ENCODE data around the gene GATAD2A. TPM values are rescaled to one million over a fixed set of nuclear protein-coding genes. Genes with fewer than 3 reads are reported as not detected.

The GATAD2A gene
- polyA plus RNA-seq, 1 donor (not counting 4 experiments of a cell fraction or from before 2014, with no cell fraction given): 28.4 TPM

- DNase-seq (ENCODE audit: low read depth, low spot score) (no peak), FAIRE-seq (no peak)
- dilution Hi-C loops (cut with MboI; ENCODE audit: extremely low pct_ligation_motif_present, low sequenced_read_pairs): no loop called here
- no peaks in the 10 kb centered on the region for H3K9me3 ChIP-seq (ENCODE audit: control insufficient read depth, low read depth, low read length)
- no peak overlapping the region for H3K4me2 ChIP-seq (ENCODE audit: control insufficient read depth, extremely low read depth, insufficient read depth, low read depth, low read length)
- no peaks in the 10 kb centered on the region for H4K20me1 ChIP-seq (ENCODE audit: control insufficient read depth, extremely low read depth, insufficient read depth, low read length)
- TF ChIP-seq EZH2 (IDR thresholded peaks at IDR 0.05; ENCODE audit: low read length) (no peak), CTCF (optimal IDR thresholded peaks at IDR 0.05 in 1 of 3, IDR thresholded peaks at IDR 0.05 in 1 of 3, conservative IDR thresholded peaks at IDR 0.05 in 1 of 3; ENCODE audit: extremely low read depth in 1 of 3, insufficient read depth in 2 of 3, low read length in 3 of 3) (no peak)
- no peak overlapping the region for H2AFZ ChIP-seq (ENCODE audit: control insufficient read depth, low read length)
- H3K4me3 ChIP-seq (ENCODE audit: control insufficient read depth in 2 of 3, extremely low read depth in 1 of 3, insufficient read depth in 2 of 3, low read depth in 1 of 3, low read length in 3 of 3): no peak overlapping the region
- H3K36me3 ChIP-seq (ENCODE audit: control insufficient read depth in 2 of 2, extremely low read depth in 1 of 2, insufficient read depth in 2 of 2, low read length in 2 of 2): peaks cover 7 to 26% of the 10 kb centered on the region in 2 experiments
- no peaks in the 10 kb centered on the region for H3K4me1 ChIP-seq (ENCODE audit: control insufficient read depth, extremely low read depth, insufficient read depth, low read length)
- H3K79me2 ChIP-seq (ENCODE audit: control insufficient read depth, insufficient read depth, low read length): peaks cover 25% of the 10 kb centered on the region
- no peak overlapping the region for H3K27ac ChIP-seq (ENCODE audit: control insufficient read depth, insufficient read depth, low read length)
- no peak overlapping the region for H3K9ac ChIP-seq (ENCODE audit: control insufficient read depth, extremely low read depth, insufficient read depth, low read length)
- no peaks in the 10 kb centered on the region for H3K27me3 ChIP-seq (ENCODE audit: control insufficient read depth, extremely low read depth, insufficient read depth, low read length)
- no peaks in the 10 kb centered on the region for H3K9me1 ChIP-seq (ENCODE audit: control insufficient read depth, extremely low read depth, insufficient read depth, low read length)
These were observed 118.6 kb downstream of the GATAD2A start for GRCh38 chr19:19524053-19524452.

DNA sequence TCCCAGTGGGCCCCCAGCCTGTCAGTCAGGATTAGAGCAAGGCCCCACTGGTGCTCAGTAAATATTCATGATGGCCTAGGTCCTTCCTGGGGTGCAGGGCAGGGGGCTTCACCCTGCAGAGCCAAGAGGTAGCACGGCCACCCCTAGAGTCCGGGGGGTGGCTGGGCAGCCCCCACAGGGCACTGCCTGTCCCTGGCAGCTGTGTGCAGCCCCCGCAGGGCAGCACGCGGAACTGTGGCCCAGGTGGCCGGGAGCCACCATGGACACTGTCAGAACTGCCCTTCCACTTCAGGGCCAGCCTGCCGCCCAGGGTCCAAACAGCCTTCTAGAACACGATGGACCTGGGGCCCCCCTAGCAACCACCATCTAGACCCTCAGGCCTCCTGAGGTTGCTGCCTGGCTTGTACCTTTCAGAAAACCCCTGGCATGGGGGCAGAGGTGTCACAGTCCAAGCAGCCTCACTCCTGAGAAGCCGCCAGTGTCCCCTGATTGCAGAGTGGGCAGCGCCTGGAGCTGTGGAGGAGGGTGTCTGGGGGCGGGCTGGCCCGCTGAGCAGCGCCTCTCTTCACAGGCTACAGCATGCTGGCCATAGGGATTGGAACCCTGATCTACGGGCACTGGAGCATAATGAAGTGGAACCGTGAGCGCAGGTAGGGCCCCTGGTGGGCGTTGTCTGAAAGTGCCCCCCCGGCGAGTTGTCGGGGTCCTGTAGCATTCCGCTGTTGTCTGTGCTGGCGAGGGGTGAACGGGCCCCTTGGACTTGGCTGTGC lies 120.3 kb downstream of the GATAD2A start:
- no peak for TF ChIP-seq CTCF (optimal IDR thresholded peaks at IDR 0.05 in 1 of 3, IDR thresholded peaks at IDR 0.05 in 1 of 3, conservative IDR thresholded peaks at IDR 0.05 in 1 of 3; ENCODE audit: extremely low read depth in 1 of 3, insufficient read depth in 2 of 3, low read length in 3 of 3)
- TF ChIP-seq EZH2 (IDR thresholded peaks at IDR 0.05; ENCODE audit: low read length): no peak
- no peaks in the 10 kb centered on the region for H3K4me1 ChIP-seq (ENCODE audit: control insufficient read depth, extremely low read depth, insufficient read depth, low read length)
- H3K4me2 ChIP-seq (ENCODE audit: control insufficient read depth, extremely low read depth, insufficient read depth, low read depth, low read length): no peak overlapping the region
- no peak overlapping the region for H3K9ac ChIP-seq (ENCODE audit: control insufficient read depth, extremely low read depth, insufficient read depth, low read length)
- dilution Hi-C loops (cut with MboI; ENCODE audit: extremely low pct_ligation_motif_present, low sequenced_read_pairs): no loop called here
- no peak overlapping the region for H2AFZ ChIP-seq (ENCODE audit: control insufficient read depth, low read length)
- no peaks in the 10 kb centered on the region for H3K9me3 ChIP-seq (ENCODE audit: control insufficient read depth, low read depth, low read length)
- H4K20me1 ChIP-seq (ENCODE audit: control insufficient read depth, extremely low read depth, insufficient read depth, low read length): no peaks in the 10 kb centered on the region
- peaks cover 11% of the 10 kb centered on the region for H3K79me2 ChIP-seq (ENCODE audit: control insufficient read depth, insufficient read depth, low read length)
- no peaks in the 10 kb centered on the region for H3K27me3 ChIP-seq (ENCODE audit: control insufficient read depth, extremely low read depth, insufficient read depth, low read length)
- no peaks in the 10 kb centered on the region for H3K9me1 ChIP-seq (ENCODE audit: control insufficient read depth, extremely low read depth, insufficient read depth, low read length)
- DNase-seq (ENCODE audit: low read depth, low spot score) (no peak), FAIRE-seq (no peak)
- H3K4me3 ChIP-seq (ENCODE audit: control insufficient read depth in 2 of 3, extremely low read depth in 1 of 3, insufficient read depth in 2 of 3, low read depth in 1 of 3, low read length in 3 of 3): no peak overlapping the region
- peaks cover 0 to 19% of the 10 kb centered on the region in 2 experiments for H3K36me3 ChIP-seq (ENCODE audit: control insufficient read depth in 2 of 2, extremely low read depth in 1 of 2, insufficient read depth in 2 of 2, low read length in 2 of 2)
- H3K27ac ChIP-seq (ENCODE audit: control insufficient read depth, insufficient read depth, low read length): no peak overlapping the region
